HUES64 (cell line): ENCODE measurements around the gene NFKB1.

Experiments used
- H3K27ac ChIP-seq: 2 replicates; pipeline ENCODE4 v1.7.0; 2013; ENCODE audit warnings: low read depth, low read length, inconsistent platforms
- H3K27me3 ChIP-seq: 2 replicates; pipeline ENCODE4 v1.6.1; 2013; ENCODE audit warnings: mild to moderate bottlenecking, low read length; ENCODE audit not compliant: insufficient read depth
- H3K36me3 ChIP-seq: 2 replicates; pipeline ENCODE4 v1.6.1; 2013; ENCODE audit warnings: mild to moderate bottlenecking, low read length; ENCODE audit not compliant: insufficient read depth
- H3K4me1 ChIP-seq: 2 replicates; pipeline ENCODE4 v1.6.1; 2013; ENCODE audit warnings: mild to moderate bottlenecking, low read length, moderate library complexity; ENCODE audit not compliant: insufficient read depth
- H3K4me3 ChIP-seq: 2 replicates; pipeline ENCODE4 v1.5.1; 2013; ENCODE audit warnings: mild to moderate bottlenecking, low read length, moderate library complexity
- H3K9ac ChIP-seq: 2 replicates; pipeline ENCODE4 v1.6.1; 2013; ENCODE audit warnings: mild to moderate bottlenecking, low read depth, low read length
- H3K9me3 ChIP-seq: 2 replicates; pipeline ENCODE4 v1.6.1; 2013; ENCODE audit warnings: low read depth, low read length; ENCODE audit not compliant: insufficient read depth
- WGBS: fragments of 150-250, 120-280 bp; methylation state at CpG from one replicate; pipeline ENCODE4 v1.1.7; 2013; ENCODE audit warnings: missing lambda C conversion rate; 5-methylcytosine and 5-hydroxymethylcytosine counted together

Gene NFKB1

GRCh38 chr4:102500352-102500695 lies 835 bp upstream of the NFKB1 start:
- H3K27ac ChIP-seq = no peak overlapping the region
- no peaks in the 10 kb centered on the region for H3K9me3 ChIP-seq
- H3K27me3 ChIP-seq = peaks cover 12% of the 10 kb centered on the region
- no peak overlapping the region for H3K9ac ChIP-seq
- 87% methylated on average over 3 of the region's 3 CpGs for WGBS
- peaks cover 6% of the 10 kb centered on the region; the same call in 1 of the 2 replicates for H3K4me1 ChIP-seq
- peak overlapping the region; percentile 83 for H3K4me3 ChIP-seq
- no peaks in the 10 kb centered on the region for H3K36me3 ChIP-seq

- no peaks in the 10 kb centered on the region for H3K36me3 ChIP-seq
- H3K27me3 ChIP-seq = peaks cover 12% of the 10 kb centered on the region
- H3K9me3 ChIP-seq = no peaks in the 10 kb centered on the region
- WGBS = under 1% methylated on average over 44 of the region's 44 CpGs
- H3K27ac ChIP-seq = no peak overlapping the region
- H3K4me1 ChIP-seq = peaks cover 6% of the 10 kb centered on the region; the same call in 1 of the 2 replicates
- peak overlapping the region; percentile 72 for H3K9ac ChIP-seq
- peak overlapping the region; percentile 83 for H3K4me3 ChIP-seq
These were observed 213 bp downstream of the NFKB1 start for GRCh38 chr4:102501447-102501696.

- no peaks in the 10 kb centered on the region for H3K9me3 ChIP-seq
- H3K9ac ChIP-seq = no peak overlapping the region
- H3K27ac ChIP-seq = no peak overlapping the region
These were observed 1.3 kb downstream of the NFKB1 start for GRCh38 chr4:102502543-102502818.

GRCh38 chr4:102503301-102503746 lies 2.2 kb downstream of the NFKB1 start:
- Histone ChIP-seq H3K27ac (no peak overlapping the region), H3K4me1 (peaks cover 6% of the 10 kb centered on the region; the same call in 1 of the 2 replicates), H3K36me3 (no peaks in the 10 kb centered on the region), H3K9ac (no peak overlapping the region), H3K4me3 (no peak overlapping the region), H3K27me3 (peaks cover 12% of the 10 kb centered on the region), H3K9me3 (no peaks in the 10 kb centered on the region)
- 100% methylated on average over 2 of the region's 3 CpGs for WGBS

More at GRCh38 chr4:102502543-102502818, 1.3 kb downstream of the NFKB1 start:
- Histone ChIP-seq H3K4me3 (peak overlapping the region; percentile 83), H3K4me1 (peaks cover 6% of the 10 kb centered on the region; the same call in 1 of the 2 replicates), H3K27me3 (peaks cover 12% of the 10 kb centered on the region), H3K36me3 (no peaks in the 10 kb centered on the region)
- WGBS = 27% methylated on average over 1 of the region's 1 CpG

- no peak overlapping the region for H3K4me3 ChIP-seq
- WGBS = 91% methylated on average over 5 of the region's 5 CpGs
- H3K36me3 ChIP-seq = no peaks in the 10 kb centered on the region
- no peaks in the 10 kb centered on the region for H3K9me3 ChIP-seq
- no peak overlapping the region for H3K9ac ChIP-seq
- H3K27me3 ChIP-seq = peaks cover 12% of the 10 kb centered on the region
- no peak overlapping the region for H3K27ac ChIP-seq
- peaks cover 6% of the 10 kb centered on the region; the same call in 1 of the 2 replicates for H3K4me1 ChIP-seq
These were observed 3.0 kb downstream of the NFKB1 start for GRCh38 chr4:102503831-102504786.

GRCh38 chr4:102504941-102505340 lies 3.8 kb downstream of the NFKB1 start:
- WGBS = 100% methylated on average over 1 of the region's 1 CpG
- peaks cover 6% of the 10 kb centered on the region; the same call in 1 of the 2 replicates for H3K4me1 ChIP-seq
- H3K4me3 ChIP-seq = no peak overlapping the region
- H3K9ac ChIP-seq = no peak overlapping the region
- no peak overlapping the region for H3K27ac ChIP-seq
- peaks cover 10% of the 10 kb centered on the region for H3K27me3 ChIP-seq
- H3K9me3 ChIP-seq = no peaks in the 10 kb centered on the region
- H3K36me3 ChIP-seq = no peaks in the 10 kb centered on the region

GRCh38 chr4:102505708-102506107 lies 4.5 kb downstream of the NFKB1 start:
- H3K27me3 ChIP-seq = peaks cover 2% of the 10 kb centered on the region
- WGBS = 100% methylated on average over 1 of the region's 2 CpGs
- H3K27ac ChIP-seq = no peak overlapping the region
- no peak overlapping the region for H3K4me3 ChIP-seq
- H3K9ac ChIP-seq = no peak overlapping the region
- peaks cover 6% of the 10 kb centered on the region; the same call in 1 of the 2 replicates for H3K4me1 ChIP-seq
- no peaks in the 10 kb centered on the region for H3K36me3 ChIP-seq
- no peaks in the 10 kb centered on the region for H3K9me3 ChIP-seq

GRCh38 chr4:102506523-102506922 lies 5.4 kb downstream of the NFKB1 start:
- peaks cover 6% of the 10 kb centered on the region; the same call in 1 of the 2 replicates for H3K4me1 ChIP-seq
- 95% methylated on average over 1 of the region's 1 CpG for WGBS
- H3K9me3 ChIP-seq = no peaks in the 10 kb centered on the region
- H3K36me3 ChIP-seq = no peaks in the 10 kb centered on the region
- H3K9ac ChIP-seq = no peak overlapping the region
- H3K27ac ChIP-seq = no peak overlapping the region
- H3K4me3 ChIP-seq = no peak overlapping the region
- no peaks in the 10 kb centered on the region for H3K27me3 ChIP-seq

GRCh38 chr4:102511830-102512605 lies 10.9 kb downstream of the NFKB1 start:
- Histone ChIP-seq H3K36me3 (no peaks in the 10 kb centered on the region), H3K9me3 (peaks cover 5% of the 10 kb centered on the region; the same call in 1 of the 2 replicates), H3K4me3 (no peak overlapping the region), H3K9ac (no peak overlapping the region), H3K27ac (no peak overlapping the region), H3K27me3 (no peaks in the 10 kb centered on the region), H3K4me1 (no peaks in the 10 kb centered on the region)
- WGBS = 94% methylated on average over 5 of the region's 5 CpGs

GRCh38 chr4:102514298-102514964 lies 13.3 kb downstream of the NFKB1 start:
- Histone ChIP-seq H3K27me3 (no peaks in the 10 kb centered on the region), H3K9ac (no peak overlapping the region), H3K27ac (no peak overlapping the region), H3K4me1 (0 out of 2 replicates have a peak, but pooled peaks cover 6% of the 10 kb centered on the region), H3K4me3 (no peak overlapping the region), H3K9me3 (peaks cover 5% of the 10 kb centered on the region; the same call in 1 of the 2 replicates), H3K36me3 (no peaks in the 10 kb centered on the region)
- WGBS = 90% methylated on average over 6 of the region's 6 CpGs

- Histone ChIP-seq H3K27me3 (no peaks in the 10 kb centered on the region), H3K4me1 (0 out of 2 replicates have a peak, but pooled peaks cover 6% of the 10 kb centered on the region), H3K36me3 (no peaks in the 10 kb centered on the region), H3K9ac (no peak overlapping the region), H3K27ac (no peak overlapping the region), H3K9me3 (peaks cover 5% of the 10 kb centered on the region; the same call in 1 of the 2 replicates), H3K4me3 (no peak overlapping the region)
These were observed 16.6 kb downstream of the NFKB1 start for GRCh38 chr4:102517753-102518152.
